HCT116 (cell line): ENCODE results near the gene LCT. TPM values are rescaled to one million over a fixed set of nuclear protein-coding genes. Genes with fewer than 3 reads are reported as not detected.
"Not testable (repeated sequence)": the region's sequence is repeated elsewhere in the genome, so short reads cannot be mapped to it uniquely, and the experiment has no call there.

Experiments used
- ATAC-seq: fragments of 200-7000 bp; cut with Tn5 transposase; 2 replicates; pipeline ENCODE4 v1.9.1; 2020; ENCODE audit warnings: mild to moderate bottlenecking, moderate library complexity
- BruUV-seq: library from RNA; stranded (reverse); fragments of 400-500 nt; replicated peaks from 2 replicates; lab custom pipeline; 2021; lab: Mats Ljungman, UMichigan
- CTCF ChIA-PET: fragments of 300-600 bp; sonication (Branson Sonifier 250); formaldehyde crosslinking; loops from one replicate; lab custom pipeline; 2021; ENCODE audit warnings: antibody characterized with exemption; lab: Charles Lee
- POLR2A ChIA-PET: fragments of 300-600, 350-600 bp; sonication (Branson Sonifier 250); formaldehyde crosslinking; loops from one replicate; lab custom pipeline; 2021; ENCODE audit warnings: antibody characterized with exemption; lab: Charles Lee
- RAD21 ChIA-PET, 2 experiments: fragments of 300-600 bp; sonication (Branson Sonifier 250); formaldehyde crosslinking; loops; one replicate each; lab custom pipeline; 2023; ENCODE audit warnings: low total read pairs in 2 of 2; ENCODE audit not compliant: uncharacterized antibody in 2 of 2, unreplicated experiment in 2 of 2, low non-redundant PET in 1 of 2; lab: Charles Lee
- DNase-seq: peaks from one replicate; pipeline ENCODE4 v3.0.0-alpha.2; 2010; ENCODE audit warnings: low read depth, low spot score
- H2AFZ ChIP-seq: fragments of 200-600 bp; shearing (Covaris generic), sonication (generic); 2 replicates; pipeline ENCODE4 v1.6.1; 2017; ENCODE audit warnings: low read depth, mixed run types, mixed read lengths, antibody characterized with exemption, low read length; ENCODE audit not compliant: poor library complexity, severe bottlenecking
- H3K27ac ChIP-seq: 2 replicates; pipeline ENCODE4 v1.5.1; 2012; ENCODE audit warnings: low read depth, low read length
- H3K27me3 ChIP-seq: fragments of 200-600 bp; sonication (generic); 2 replicates; pipeline ENCODE4 v1.6.1; 2016; ENCODE audit warnings: mixed run types, low read length, mixed read lengths; ENCODE audit not compliant: insufficient read depth
- H3K36me3 ChIP-seq, 2 experiments: fragments of 200-500 bp in 1 of 2; fragments of 200-600 bp in 1 of 2; sonication (Bioruptor generic) in 1 of 2; sonication (generic) in 1 of 2; 2 replicates each; pipeline versions ENCODE4 v1.5.1 to v1.6.1; 2014 to 2016; ENCODE audit warnings: low read length in 2 of 2, inconsistent platforms in 1 of 2, mixed read lengths in 1 of 2, mixed run types in 1 of 2; ENCODE audit not compliant: insufficient read depth in 2 of 2, control insufficient read depth in 1 of 2
- H3K4me1 ChIP-seq, 2 experiments: fragments of 200-600 bp in 1 of 2; sonication (generic) in 1 of 2; 2 replicates each; pipeline versions ENCODE4 v1.5.1 to v1.6.1; 2012 to 2017; ENCODE audit warnings: low read length in 2 of 2, inconsistent platforms in 1 of 2, mild to moderate bottlenecking in 1 of 2, mixed read lengths in 1 of 2, mixed run types in 1 of 2, moderate library complexity in 1 of 2; ENCODE audit not compliant: insufficient read depth in 2 of 2, control insufficient read depth in 1 of 2
- H3K4me2 ChIP-seq: fragments of 200-600 bp; sonication (generic); 2 replicates; pipeline ENCODE4 v1.6.1; 2017; ENCODE audit warnings: mixed run types, low read length, mixed read lengths
- H3K4me3 ChIP-seq, 2 experiments: fragments of 200-600 bp in 1 of 2; sonication (generic) in 1 of 2; replicated peaks in 1 of 2; 2 replicates each; pipeline ENCODE4 v1.5.1; 2011 to 2016; ENCODE audit warnings: low read length in 2 of 2, control low read depth in 1 of 2, low read depth in 1 of 2, mild to moderate bottlenecking in 1 of 2, mixed read lengths in 1 of 2, mixed run types in 1 of 2
- H3K79me2 ChIP-seq: fragments of 200-600 bp; sonication (generic); 2 replicates; pipeline ENCODE4 v1.6.1; 2017; ENCODE audit warnings: mild to moderate bottlenecking, mixed run types, low read length, moderate library complexity, mixed read lengths; ENCODE audit not compliant: insufficient read depth
- H3K9ac ChIP-seq: fragments of 200-600 bp; sonication (generic); 2 replicates; pipeline ENCODE4 v1.6.1; 2016; ENCODE audit warnings: low read length, mixed read lengths
- H3K9me2 ChIP-seq: fragments of 200-600 bp; sonication (generic), shearing (Covaris generic); 2 replicates; pipeline ENCODE4 v1.6.1; 2017; ENCODE audit warnings: mixed run types, mild to moderate bottlenecking, moderate library complexity; ENCODE audit not compliant: insufficient read depth
- H3K9me3 ChIP-seq, 2 experiments: fragments of 200-500 bp in 1 of 2; fragments of 200-600 bp in 1 of 2; sonication (Bioruptor generic) in 1 of 2; sonication (generic) in 1 of 2; 2 replicates each; pipeline ENCODE4 v1.6.1; 2014 to 2017; ENCODE audit warnings: low read length in 2 of 2, mixed read lengths in 2 of 2, inconsistent platforms in 1 of 2, low read depth in 1 of 2, mild to moderate bottlenecking in 1 of 2, mixed run types in 1 of 2, moderate library complexity in 1 of 2; ENCODE audit not compliant: control insufficient read depth in 1 of 2, insufficient read depth in 1 of 2
- H4K20me1 ChIP-seq: fragments of 200-600 bp; sonication (generic), shearing (Covaris generic); 2 replicates; pipeline ENCODE4 v1.6.1; 2017; ENCODE audit warnings: mixed run types, mild to moderate bottlenecking, moderate library complexity; ENCODE audit not compliant: insufficient read depth
- CTCF ChIP-seq, 3 experiments: fragments of 200-600 bp in 1 of 3; sonication (generic) in 1 of 3; IDR thresholded peaks in 2 of 3; conservative IDR thresholded peaks in 1 of 3; 2 replicates each; pipeline ENCODE4 v1.5.1; 2012 to 2017; ENCODE audit warnings: low read depth in 2 of 3, low read length in 2 of 3, antibody characterized with exemption in 1 of 3, borderline replicate concordance in 1 of 3, control low read depth in 1 of 3, mild to moderate bottlenecking in 1 of 3, mixed read lengths in 1 of 3, mixed run types in 1 of 3, moderate library complexity in 1 of 3; ENCODE audit not compliant: insufficient read depth in 1 of 3
- EGR1 ChIP-seq: IDR thresholded peaks from 2 replicates; pipeline ENCODE4 v1.6.1; 2012; ENCODE audit warnings: low read depth
- FOSL1 ChIP-seq: IDR thresholded peaks from 2 replicates; pipeline ENCODE4 v1.6.1; 2012; ENCODE audit warnings: low read depth
- intact Hi-C: fragments of 100-400 bp; cut with micrococcal nuclease; formaldehyde crosslinking; loops from 2 replicates; pipeline ENCODE4 v1.10.0; 2022
- total RNA-seq: library from RNA; stranded (reverse); gene quantifications from one replicate; pipeline ENCODE4 v1.2.1, GENCODE V29; 2021; ENCODE audit not compliant: unreplicated experiment

Gene LCT
- total RNA-seq, 1 experiment from 2014 or later, result 0.12 TPM

GRCh38 chr2:135795641-135796040, 41.3 kb downstream of the LCT start:
- H3K4me1 ChIP-seq, result peaks cover 0 to 16% of the 10 kb centered on the region in 2 experiments; a peak in 1 of 4 replicates
- peaks cover 0 to 10% of the 10 kb centered on the region in 2 experiments; a peak in 1 of 4 replicates for H3K9me3 ChIP-seq
- H3K9ac ChIP-seq, POLR2A ChIA-PET, H2AFZ ChIP-seq, H3K4me2 ChIP-seq, BruUV-seq, H4K20me1 ChIP-seq, H3K79me2 ChIP-seq, H3K9me2 ChIP-seq, DNase-seq, H3K36me3 ChIP-seq, H3K27me3 ChIP-seq, H3K4me3 ChIP-seq, ATAC-seq, H3K27ac ChIP-seq, RAD21 ChIA-PET: not testable (repeated sequence)
- intact Hi-C loops, result loop anchor here (5.0 kb wide), 1 partner anchor 793 kb away; no protein-coding TSS in a partner anchor
- CTCF ChIA-PET, result interaction anchor here (3.8 kb wide), 1 partner anchor 807 kb away, joined by 30 read pairs; no protein-coding TSS in a partner anchor
- TF ChIP-seq CTCF (IDR thresholded peaks at IDR 0.05 in 2 of 3, conservative IDR thresholded peaks at IDR 0.05 in 1 of 3; ENCODE audit: borderline replicate concordance in 1 of 3, insufficient read depth in 1 of 3, low read depth in 2 of 3, low read length in 2 of 3), result peak in 2 of 3 experiments; percentile 9 to 11; a peak in 1 of 6 replicates

- Histone ChIP-seq H3K27me3 (no peaks in the 10 kb centered on the region), H3K79me2 (no peaks in the 10 kb centered on the region), H3K27ac (no peak overlapping the region), H2AFZ (no peak overlapping the region)
- ChIA-PET CTCF (interaction anchor here (1.9 kb wide), 1 partner anchor 804 kb away, joined by 5 read pairs; no protein-coding TSS in a partner anchor), RAD21 (no interaction called here), POLR2A (interaction anchor here (0.9 kb wide), 1 partner anchor 46 kb away, joined by 3 read pairs; no protein-coding TSS in a partner anchor)
- DNase-seq (no peak), ATAC-seq (0 out of 2 replicates have a peak, but pooled peaks have one; percentile 29)
- BruUV-seq, result no TSS peak
- intact Hi-C loops, result no loop called here
- no peak for TF ChIP-seq EGR1
- TF ChIP-seq FOSL1, result no peak
- TF ChIP-seq, all 23 proteins: peak for 0
- Histone ChIP-seq H3K4me3 (no peak overlapping the region), H3K9ac (no peak overlapping the region), H3K36me3 (no peaks in the 10 kb centered on the region), H3K4me1 (peaks cover 0 to 14% of the 10 kb centered on the region in 2 experiments; a peak in 1 of 4 replicates), H3K9me2 (no peaks in the 10 kb centered on the region), H3K4me2 (no peak overlapping the region), H3K9me3 (no peaks in the 10 kb centered on the region), H4K20me1 (no peaks in the 10 kb centered on the region)
Measured at GRCh38 chr2:135792401-135793150, 44.4 kb downstream of the LCT start.
